ENCODE data around the gene PRMT5. TPM values are rescaled to one million over a fixed set of nuclear protein-coding genes. Genes with fewer than 3 reads are reported as not detected.

PRMT5 gene
- total RNA-seq, 1 donor from 2014 or later: 54.8 TPM

DNA sequence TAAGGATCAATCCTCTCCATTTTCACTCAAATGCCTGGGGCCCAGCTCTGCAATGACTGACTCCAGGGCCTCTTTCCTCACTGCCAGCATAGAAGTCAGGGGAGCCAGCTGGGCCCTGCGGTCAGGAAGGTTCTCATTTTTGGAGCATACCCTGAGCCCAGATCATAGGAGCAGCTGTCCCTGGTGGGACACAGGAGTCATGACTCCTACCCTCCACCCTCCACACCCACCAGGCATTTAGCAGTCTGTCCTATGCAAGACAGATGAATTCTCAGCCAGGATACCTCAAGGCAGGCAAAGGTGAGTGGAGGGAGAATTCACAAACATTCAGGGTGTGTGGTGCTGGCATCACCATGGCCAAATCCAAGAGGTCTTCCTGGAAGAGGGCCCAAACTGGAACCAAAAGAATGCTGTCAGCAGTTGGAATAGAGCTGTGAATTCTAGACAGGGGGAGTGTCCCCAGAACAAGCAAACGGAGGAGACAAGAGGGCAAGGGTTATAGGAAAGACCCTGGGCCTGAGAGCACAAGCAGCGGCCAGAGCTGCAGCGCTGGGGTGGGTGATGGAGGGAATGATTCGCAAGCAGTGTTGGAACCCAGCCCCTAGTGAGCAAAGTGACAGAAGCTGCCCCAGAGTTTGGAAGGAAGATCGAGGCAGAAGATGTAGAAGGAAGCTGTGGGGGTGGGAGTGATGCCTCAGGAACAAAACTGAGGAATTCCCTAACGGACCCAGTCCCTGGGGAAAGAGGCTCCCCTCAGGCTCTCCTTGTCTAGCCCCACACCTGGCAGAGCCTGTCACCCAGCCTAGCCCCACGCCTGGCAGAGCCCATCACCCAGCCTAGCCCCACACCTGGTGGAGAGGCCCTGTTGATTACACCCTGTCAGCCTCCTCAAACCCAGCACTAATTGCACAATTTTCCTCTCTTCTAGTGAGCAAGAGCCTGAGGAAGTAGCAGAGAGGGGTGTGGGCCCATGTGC, 50.6 kb downstream of the PRMT5 start:
- no peak for DNase-seq (ENCODE audit: low spot score)

DNA sequence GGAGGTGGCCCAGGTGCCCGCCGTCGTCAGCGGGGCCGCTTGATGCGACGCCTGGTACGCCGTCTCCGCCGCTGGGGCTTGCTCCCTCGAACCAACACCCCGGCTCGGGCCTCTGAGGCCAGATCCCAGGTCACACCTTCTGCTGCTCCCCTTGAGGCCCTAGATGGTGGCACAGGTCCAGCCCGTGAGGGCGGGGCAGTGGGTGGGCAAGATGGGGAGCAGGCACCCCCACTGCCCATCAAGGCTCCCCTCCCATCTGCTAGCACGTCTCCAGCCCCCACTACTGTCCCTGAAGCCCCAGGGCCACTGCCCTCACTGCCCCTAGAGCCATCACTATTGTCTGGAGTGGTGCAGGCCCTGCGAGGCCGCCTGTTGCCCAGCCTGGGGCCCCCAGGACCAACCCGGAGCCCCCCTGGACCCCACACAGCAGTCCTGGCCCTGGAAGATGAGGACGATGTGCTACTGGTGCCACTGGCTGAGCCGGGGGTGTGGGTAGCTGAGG, 52.1 kb downstream of the PRMT5 start:
- no peak for DNase-seq (ENCODE audit: low spot score)

DNA sequence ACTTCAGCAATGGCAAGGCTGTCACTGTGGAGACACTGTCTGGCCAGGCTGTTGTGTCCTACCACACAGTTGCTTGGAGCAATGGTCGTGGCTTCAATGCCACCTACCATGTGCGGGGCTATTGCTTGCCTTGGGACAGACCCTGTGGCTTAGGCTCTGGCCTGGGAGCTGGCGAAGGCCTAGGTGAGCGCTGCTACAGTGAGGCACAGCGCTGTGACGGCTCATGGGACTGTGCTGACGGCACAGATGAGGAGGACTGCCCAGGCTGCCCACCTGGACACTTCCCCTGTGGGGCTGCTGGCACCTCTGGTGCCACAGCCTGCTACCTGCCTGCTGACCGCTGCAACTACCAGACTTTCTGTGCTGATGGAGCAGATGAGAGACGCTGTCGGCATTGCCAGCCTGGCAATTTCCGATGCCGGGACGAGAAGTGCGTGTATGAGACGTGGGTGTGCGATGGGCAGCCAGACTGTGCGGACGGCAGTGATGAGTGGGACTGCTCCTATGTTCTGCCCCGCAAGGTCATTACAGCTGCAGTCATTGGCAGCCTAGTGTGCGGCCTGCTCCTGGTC, 53.3 kb downstream of the PRMT5 start:
- DNase-seq (ENCODE audit: low spot score): no peak

DNA sequence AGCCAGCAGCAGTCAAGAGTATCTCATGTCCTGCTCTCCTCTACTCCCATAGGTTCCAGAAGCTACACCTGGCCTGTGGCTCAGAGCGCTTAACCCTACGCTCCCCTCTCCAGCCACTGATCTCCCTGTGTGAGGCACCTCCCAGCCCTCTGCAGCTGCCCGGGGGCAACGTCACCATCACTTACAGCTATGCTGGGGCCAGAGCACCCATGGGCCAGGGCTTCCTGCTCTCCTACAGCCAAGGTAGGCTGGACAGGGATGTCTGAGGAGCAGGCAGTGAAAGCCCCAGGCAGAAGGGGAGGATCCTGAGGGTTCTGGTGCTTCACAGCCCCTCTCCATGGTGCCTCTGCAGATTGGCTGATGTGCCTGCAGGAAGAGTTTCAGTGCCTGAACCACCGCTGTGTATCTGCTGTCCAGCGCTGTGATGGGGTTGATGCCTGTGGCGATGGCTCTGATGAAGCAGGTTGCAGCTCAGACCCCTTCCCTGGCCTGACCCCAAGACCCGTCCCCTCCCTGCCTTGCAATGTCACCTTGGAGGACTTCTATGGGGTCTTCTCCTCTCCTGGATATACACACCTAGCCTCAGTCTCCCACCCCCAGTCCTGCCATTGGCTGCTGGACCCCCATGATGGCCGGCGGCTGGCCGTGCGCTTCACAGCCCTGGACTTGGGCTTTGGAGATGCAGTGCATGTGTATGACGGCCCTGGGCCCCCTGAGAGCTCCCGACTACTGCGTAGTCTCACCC, 54.0 kb downstream of the PRMT5 start:
- DNase-seq (ENCODE audit: low spot score): no peak

DNA sequence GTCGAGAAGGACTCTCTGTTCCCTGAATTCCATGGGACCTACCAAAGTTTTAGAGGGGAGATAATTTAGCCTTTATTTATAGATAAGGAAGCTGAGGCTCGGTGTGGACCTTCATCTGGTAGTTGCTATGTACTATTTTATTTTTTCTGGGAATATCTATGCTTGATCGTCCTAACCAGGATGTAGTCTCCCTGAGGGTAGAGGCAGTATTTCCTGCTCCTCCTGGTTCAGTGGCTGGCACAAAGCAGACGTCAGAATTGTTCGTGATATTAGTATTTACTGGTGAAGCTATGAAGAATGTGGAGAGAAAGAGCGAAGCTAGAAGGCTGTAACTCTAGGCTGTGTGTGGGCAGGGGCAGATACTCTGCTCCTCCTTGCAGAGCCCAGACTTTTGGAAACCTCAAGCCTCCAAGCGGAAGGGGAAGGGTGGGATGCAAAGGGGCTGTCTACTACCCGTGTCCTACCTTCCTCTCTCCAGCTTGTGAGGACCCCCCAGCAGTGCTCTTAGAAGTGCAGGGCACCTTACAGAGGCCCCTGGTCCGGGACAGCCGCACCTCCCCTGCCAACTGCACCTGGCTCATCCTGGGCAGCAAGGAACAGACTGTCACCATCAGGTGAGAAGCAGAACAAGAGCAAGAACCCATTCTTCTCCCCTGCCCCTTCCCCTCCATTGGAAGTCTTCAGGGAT, 56.2 kb downstream of the PRMT5 start:
- DNase-seq (ENCODE audit: low spot score): no peak

DNA sequence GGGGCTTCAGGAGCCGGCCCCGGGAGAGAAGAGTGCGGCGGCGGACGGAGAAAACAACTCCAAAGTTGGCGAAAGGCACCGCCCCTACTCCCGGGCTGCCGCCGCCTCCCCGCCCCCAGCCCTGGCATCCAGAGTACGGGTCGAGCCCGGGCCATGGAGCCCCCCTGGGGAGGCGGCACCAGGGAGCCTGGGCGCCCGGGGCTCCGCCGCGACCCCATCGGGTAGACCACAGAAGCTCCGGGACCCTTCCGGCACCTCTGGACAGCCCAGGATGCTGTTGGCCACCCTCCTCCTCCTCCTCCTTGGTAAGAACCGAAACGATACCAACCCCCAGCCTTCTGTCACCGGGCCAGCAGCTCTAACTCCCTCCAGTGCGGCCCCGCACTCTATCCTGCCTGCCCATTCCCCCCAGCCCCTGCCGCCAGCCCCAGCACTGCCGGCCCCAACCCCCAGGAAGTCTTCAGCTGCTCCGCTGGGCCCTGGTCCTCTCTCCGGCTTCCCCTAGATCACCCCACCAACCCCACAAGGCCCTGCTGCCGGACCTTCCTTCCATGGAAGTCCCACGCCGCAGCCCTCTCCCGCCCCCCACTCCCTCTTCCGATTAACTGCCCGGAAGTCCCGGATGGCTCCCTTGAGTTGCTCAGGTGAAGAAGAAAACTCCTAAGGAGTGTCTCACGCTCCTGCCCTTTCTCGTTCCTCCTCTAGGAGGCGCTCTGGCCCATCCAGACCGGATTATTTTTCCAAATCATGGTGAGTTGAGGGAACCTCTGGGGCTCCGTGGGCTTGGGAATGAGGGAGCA, 56.9 kb downstream of the PRMT5 start:
- DNase-seq (ENCODE audit: low spot score): peak; percentile 92

DNA sequence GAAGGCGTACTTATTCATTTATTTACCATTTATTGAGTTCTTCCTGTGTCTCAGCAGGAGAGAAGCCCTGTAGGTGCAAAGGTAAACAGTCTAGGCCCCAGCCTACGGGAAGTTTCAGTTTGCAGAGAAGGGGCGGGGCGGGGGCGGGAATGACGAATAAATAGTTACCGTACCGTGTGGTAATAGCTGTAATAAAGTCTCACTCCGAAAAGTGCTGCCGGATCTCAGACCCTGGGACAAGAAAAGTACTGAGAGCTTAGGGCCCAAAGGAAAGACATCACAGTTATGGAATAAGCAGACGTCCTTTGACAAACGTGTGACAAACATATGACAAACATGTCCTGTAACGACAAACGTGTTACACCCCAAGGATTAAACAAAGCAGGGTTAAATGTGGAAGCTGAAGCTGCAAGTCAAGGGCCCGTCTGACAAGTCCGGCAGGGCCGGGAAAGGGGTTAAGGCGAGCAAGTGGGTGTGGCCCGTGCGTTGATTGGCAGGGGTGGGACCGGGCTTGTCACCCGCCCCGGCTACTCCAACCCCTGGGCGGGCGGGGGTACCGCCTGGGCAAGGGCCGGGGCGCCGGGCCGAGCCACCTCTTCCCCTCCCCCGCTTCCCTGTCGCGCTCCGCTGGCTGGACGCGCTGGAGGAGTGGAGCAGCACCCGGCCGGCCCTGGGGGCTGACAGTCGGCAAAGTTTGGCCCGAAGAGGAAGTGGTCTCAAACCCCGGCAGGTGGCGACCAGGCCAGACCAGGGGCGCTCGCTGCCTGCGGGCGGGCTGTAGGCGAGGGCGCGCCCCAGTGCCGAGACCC, 57.7 kb downstream of the PRMT5 start, which contains the start of gene LRP10:
TSS of gene LRP10 (plus strand) at position 517 of the 809 bp plus-strand sequence. CDS start 564 bp downstream, outside the sequence.
- peak; percentile 97 for DNase-seq (ENCODE audit: low spot score)

DNA sequence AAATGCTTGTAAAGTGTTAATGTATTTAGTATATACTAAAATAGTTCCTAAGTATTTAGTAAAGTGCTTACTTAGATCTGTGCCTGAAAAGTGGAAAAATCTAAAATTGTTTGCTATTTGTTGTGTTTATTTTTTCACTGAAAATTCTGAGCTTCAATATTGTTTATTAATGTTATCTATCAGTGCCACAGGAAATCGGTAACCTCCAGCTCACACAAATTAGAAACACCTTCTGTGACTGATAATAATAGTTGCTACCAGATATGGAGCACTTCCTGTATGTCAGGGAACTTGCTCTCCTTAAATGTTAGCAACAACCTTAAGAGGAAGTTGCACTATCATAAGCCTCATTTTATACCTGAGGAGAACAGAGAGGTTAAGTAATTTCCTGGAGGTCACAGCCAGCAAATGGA, 58.4 kb downstream of the PRMT5 start:
- DNase-seq (ENCODE audit: low spot score): no peak

Other genes starting within 250 kb of the PRMT5 start
- 77.7 TPM for gene OXA1L, start 162.7 kb downstream of the PRMT5 start, total RNA-seq
- 25.5 TPM for gene SLC7A7, start 113.9 kb downstream of the PRMT5 start, total RNA-seq
- 54.0 TPM for gene MRPL52, start 99.5 kb downstream of the PRMT5 start, total RNA-seq
- gene MMP14, start 92.8 kb downstream of the PRMT5 start, total RNA-seq: 273 TPM
- 113 TPM for gene LRP10, start 57.6 kb downstream of the PRMT5 start, total RNA-seq
- gene REM2, start 46.2 kb downstream of the PRMT5 start, total RNA-seq: 0.39 TPM
- 53.8 TPM for gene RBM23, start 10.2 kb downstream of the PRMT5 start, total RNA-seq
- 20.8 TPM for gene HAUS4, start 27.7 kb upstream of the PRMT5 start, total RNA-seq
- gene AJUBA, start 53.2 kb upstream of the PRMT5 start, total RNA-seq: 6.0 TPM
- gene C14orf93, start 80.8 kb upstream of the PRMT5 start, total RNA-seq: 4.9 TPM
- gene PSMB5, start 105.5 kb upstream of the PRMT5 start, total RNA-seq: 113 TPM
- not detected for gene PSMB11, start 112.8 kb upstream of the PRMT5 start, total RNA-seq
- gene CDH24, start 128.1 kb upstream of the PRMT5 start, total RNA-seq: 2.4 TPM
- 137 TPM for gene ACIN1, start 165.8 kb upstream of the PRMT5 start, total RNA-seq
- 50.5 TPM for gene C14orf119, start 166.1 kb upstream of the PRMT5 start, total RNA-seq
- gene CIROP, start 175.6 kb upstream of the PRMT5 start, total RNA-seq: not detected
- gene CEBPE, start 189.9 kb upstream of the PRMT5 start, total RNA-seq: not detected